ENCODE data around the gene TNRC18. TPM values are rescaled to one million over a fixed set of nuclear protein-coding genes. Genes with fewer than 3 reads are reported as not detected.
A peak's percentile ranks its signal among the peaks of the same experiment; 100 is the strongest.

Gene TNRC18
- total RNA-seq, 1 donor from 2014 or later: 197 TPM

DNA sequence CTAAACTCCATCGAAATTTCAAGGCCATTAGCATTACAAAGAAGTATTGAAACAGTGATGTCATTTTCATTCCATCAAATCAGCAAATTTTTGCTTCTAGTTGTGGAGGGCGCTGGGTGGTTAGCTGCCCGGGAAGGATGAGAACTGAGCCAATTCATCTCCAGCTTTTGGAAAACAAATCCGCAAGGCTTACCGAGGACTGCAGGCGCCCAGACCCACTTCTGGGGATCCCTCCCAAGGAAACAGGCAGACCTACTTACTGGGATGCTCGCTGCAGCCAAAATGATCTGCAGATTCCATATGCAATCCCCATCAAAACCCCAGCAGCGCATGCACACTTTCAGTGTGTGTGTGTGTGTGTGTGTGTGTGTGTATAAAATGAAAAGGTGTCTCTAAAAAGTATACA, 19.2 kb downstream of the TNRC18 start:
- DNase-seq (ENCODE audit: low spot score, unreplicated experiment): no peak
- no peaks in the 10 kb centered on the region for H3K27me3 Mint-ChIP-seq
- no peak overlapping the region for H3K4me3 Mint-ChIP-seq (ENCODE audit: low read depth)
- peak overlapping the region; percentile 29 for H3K27ac Mint-ChIP-seq
- TF ChIP-seq, protein P1, sequence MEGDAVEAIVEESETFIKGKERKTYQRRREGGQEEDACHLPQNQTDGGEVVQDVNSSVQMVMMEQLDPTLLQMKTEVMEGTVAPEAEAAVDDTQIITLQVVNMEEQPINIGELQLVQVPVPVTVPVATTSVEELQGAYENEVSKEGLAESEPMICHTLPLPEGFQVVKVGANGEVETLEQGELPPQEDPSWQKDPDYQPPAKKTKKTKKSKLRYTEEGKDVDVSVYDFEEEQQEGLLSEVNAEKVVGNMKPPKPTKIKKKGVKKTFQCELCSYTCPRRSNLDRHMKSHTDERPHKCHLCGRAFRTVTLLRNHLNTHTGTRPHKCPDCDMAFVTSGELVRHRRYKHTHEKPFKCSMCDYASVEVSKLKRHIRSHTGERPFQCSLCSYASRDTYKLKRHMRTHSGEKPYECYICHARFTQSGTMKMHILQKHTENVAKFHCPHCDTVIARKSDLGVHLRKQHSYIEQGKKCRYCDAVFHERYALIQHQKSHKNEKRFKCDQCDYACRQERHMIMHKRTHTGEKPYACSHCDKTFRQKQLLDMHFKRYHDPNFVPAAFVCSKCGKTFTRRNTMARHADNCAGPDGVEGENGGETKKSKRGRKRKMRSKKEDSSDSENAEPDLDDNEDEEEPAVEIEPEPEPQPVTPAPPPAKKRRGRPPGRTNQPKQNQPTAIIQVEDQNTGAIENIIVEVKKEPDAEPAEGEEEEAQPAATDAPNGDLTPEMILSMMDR (IDR thresholded peaks at IDR 0.05; ENCODE audit: unreplicated experiment): no peak
- no peaks in the 10 kb centered on the region for H3K9me3 Mint-ChIP-seq (ENCODE audit: low read depth)
- H3K36me3 Mint-ChIP-seq (ENCODE audit: insufficient read depth): peaks cover 25% of the 10 kb centered on the region
- H3K4me1 Mint-ChIP-seq (ENCODE audit: low read depth): peaks cover 21% of the 10 kb centered on the region

DNA sequence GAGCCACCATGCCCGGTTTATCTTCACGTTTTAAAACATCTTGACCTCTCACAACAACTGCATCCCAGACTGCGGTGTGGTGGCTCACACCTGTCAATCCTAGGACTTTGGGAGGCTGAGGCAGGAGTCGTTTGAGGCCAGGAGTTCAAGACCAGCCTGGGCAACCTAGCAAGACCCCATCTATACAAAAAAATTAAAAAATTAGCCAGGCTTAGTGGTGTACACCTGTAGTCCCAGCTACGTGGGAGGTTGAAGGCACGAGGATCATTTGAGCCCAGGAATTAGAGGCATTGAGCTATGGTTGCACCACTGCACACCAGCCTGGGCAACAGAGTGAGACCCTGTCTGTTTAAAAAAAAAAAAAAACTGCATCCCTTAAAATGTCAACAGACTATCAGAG, 20.2 kb downstream of the TNRC18 start:
- H3K4me1 Mint-ChIP-seq (ENCODE audit: low read depth): peaks cover 14% of the 10 kb centered on the region
- no peaks in the 10 kb centered on the region for H3K9me3 Mint-ChIP-seq (ENCODE audit: low read depth)
- no peak overlapping the region for H3K4me3 Mint-ChIP-seq (ENCODE audit: low read depth)
- TF ChIP-seq, protein P1 (IDR thresholded peaks at IDR 0.05; ENCODE audit: unreplicated experiment): no peak
- no peak overlapping the region for H3K27ac Mint-ChIP-seq
- no peaks in the 10 kb centered on the region for H3K27me3 Mint-ChIP-seq
- peaks cover 18% of the 10 kb centered on the region for H3K36me3 Mint-ChIP-seq (ENCODE audit: insufficient read depth)
- no peak for DNase-seq (ENCODE audit: low spot score, unreplicated experiment)

DNA sequence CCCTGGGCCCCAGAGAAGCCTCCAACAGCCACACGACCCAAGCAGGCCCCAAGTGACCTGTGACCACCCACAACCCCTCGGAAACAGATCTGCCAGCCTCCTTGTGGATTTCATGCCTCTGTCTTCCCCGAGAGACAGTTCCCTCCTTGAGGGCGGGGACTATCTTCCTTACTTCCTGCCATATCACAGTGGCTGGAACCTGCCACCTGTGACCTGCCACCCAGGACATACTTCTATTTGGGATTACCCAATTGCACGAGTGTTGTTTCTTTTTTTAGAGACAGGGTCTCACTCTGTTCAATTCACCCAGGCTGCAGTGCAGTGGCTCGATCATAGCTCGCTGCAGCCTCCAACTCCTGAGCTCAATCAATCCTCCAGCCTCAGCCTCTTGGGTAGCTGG, 25.9 kb downstream of the TNRC18 start:
- H3K27ac Mint-ChIP-seq: peak overlapping the region; percentile 87
- peaks cover 16% of the 10 kb centered on the region for H3K36me3 Mint-ChIP-seq (ENCODE audit: insufficient read depth)
- DNase-seq (ENCODE audit: low spot score, unreplicated experiment): no peak
- TF ChIP-seq, protein P1 (IDR thresholded peaks at IDR 0.05; ENCODE audit: unreplicated experiment): no peak
- no peak overlapping the region for H3K4me3 Mint-ChIP-seq (ENCODE audit: low read depth)
- H3K27me3 Mint-ChIP-seq: no peaks in the 10 kb centered on the region
- peaks cover 8% of the 10 kb centered on the region for H3K4me1 Mint-ChIP-seq (ENCODE audit: low read depth)
- H3K9me3 Mint-ChIP-seq (ENCODE audit: low read depth): no peaks in the 10 kb centered on the region

DNA sequence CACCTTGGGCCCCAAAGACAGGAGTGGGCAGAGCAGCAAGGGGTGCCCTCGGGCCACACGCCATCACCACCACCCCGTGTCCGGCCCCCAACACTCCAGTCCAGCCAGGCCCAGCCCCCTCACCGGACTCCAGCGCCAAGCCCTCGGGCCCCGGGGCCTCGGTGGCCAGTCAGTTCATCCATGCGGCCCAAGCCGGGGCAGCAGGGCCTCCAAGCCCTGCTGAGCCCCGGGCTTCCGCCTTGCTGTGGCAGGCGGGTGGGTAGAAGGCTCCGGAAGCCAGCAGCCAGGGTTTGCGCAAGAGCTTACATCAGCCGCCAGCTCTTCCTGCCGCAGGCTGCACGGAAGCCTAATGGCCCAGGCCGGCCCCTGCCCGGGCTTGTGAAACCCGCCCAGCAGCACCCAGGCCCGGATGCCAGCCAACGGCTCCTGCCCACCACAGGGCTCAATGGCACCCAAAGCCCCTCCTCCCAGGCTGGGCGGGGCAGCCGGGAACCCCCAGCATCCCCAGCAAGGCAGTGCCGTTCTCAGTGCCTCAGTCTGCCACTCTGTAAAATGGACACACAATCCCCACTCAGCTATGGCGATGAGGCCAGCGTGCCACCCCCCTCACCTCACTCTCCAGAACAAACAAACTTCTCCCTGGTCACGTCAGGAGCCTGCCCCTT, 26.5 kb downstream of the TNRC18 start:
- DNase-seq (ENCODE audit: low spot score, unreplicated experiment): no peak
- Mint-ChIP-seq H3K27me3 (no peaks in the 10 kb centered on the region), H3K4me1 (ENCODE audit: low read depth) (peaks cover 8% of the 10 kb centered on the region), H3K27ac (peak overlapping the region; percentile 87), H3K36me3 (ENCODE audit: insufficient read depth) (peaks cover 18% of the 10 kb centered on the region), H3K4me3 (ENCODE audit: low read depth) (no peak overlapping the region), H3K9me3 (ENCODE audit: low read depth) (no peaks in the 10 kb centered on the region)
- TF ChIP-seq, protein P1 (IDR thresholded peaks at IDR 0.05; ENCODE audit: unreplicated experiment): no peak

DNA sequence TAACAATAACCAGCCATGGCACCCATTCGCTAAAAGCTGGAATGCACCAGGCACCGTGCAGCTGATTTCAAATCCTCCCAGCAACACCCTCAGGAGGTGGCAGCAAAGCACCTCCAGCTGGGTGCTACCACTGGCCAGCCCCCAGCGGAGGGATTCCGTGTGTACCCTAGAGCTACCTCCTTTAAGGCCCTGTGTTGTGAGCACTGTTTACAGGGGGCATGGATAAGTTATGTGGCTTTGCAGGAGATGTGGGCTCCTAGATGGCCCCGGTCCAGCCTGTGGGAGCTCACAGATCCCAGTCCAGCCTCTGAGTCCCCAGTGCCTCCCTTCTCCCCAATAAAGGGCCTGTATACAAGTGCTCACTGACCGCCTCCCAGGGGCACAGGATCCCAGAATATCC, 27.1 kb downstream of the TNRC18 start:
- H3K4me1 Mint-ChIP-seq (ENCODE audit: low read depth): peaks cover 8% of the 10 kb centered on the region
- TF ChIP-seq, protein P1 (IDR thresholded peaks at IDR 0.05; ENCODE audit: unreplicated experiment): no peak
- H3K36me3 Mint-ChIP-seq (ENCODE audit: insufficient read depth): peaks cover 17% of the 10 kb centered on the region
- no peak for DNase-seq (ENCODE audit: low spot score, unreplicated experiment)
- no peaks in the 10 kb centered on the region for H3K27me3 Mint-ChIP-seq
- H3K27ac Mint-ChIP-seq: peak overlapping the region; percentile 20
- no peak overlapping the region for H3K4me3 Mint-ChIP-seq (ENCODE audit: low read depth)
- H3K9me3 Mint-ChIP-seq (ENCODE audit: low read depth): no peaks in the 10 kb centered on the region
